Smooth muscle cell (in vitro differentiated cells): ENCODE results near the gene PSMG3. TPM values are rescaled to one million over a fixed set of nuclear protein-coding genes. Genes with fewer than 3 reads are reported as not detected.
A peak's percentile ranks its signal among the peaks of the same experiment; 100 is the strongest.

Experiments
- DNase-seq: peaks from one replicate; lab custom pipeline; 2025; ENCODE audit not compliant: unreplicated experiment; lab: John Stamatoyannopoulos, UW
- H2AFZ ChIP-seq: fragments of 200-600 bp; sonication (generic); 2 replicates; pipeline ENCODE4 v1.6.0; 2016; ENCODE audit warnings: antibody characterized with exemption, low read depth, mild to moderate bottlenecking
- H3F3A ChIP-seq: fragments of 200-600 bp; sonication (generic); 2 replicates; pipeline ENCODE4 v1.6.0; 2017; ENCODE audit warnings: antibody characterized with exemption, low read depth
- H3K27ac ChIP-seq: fragments of 200-600 bp; sonication (generic); 2 replicates; pipeline ENCODE4 v1.5.1; 2016; ENCODE audit warnings: low read depth, mild to moderate bottlenecking
- H3K27me3 ChIP-seq: fragments of 200-600 bp; sonication (generic); 2 replicates; pipeline ENCODE4 v1.6.1; 2016; ENCODE audit warnings: low read depth, mild to moderate bottlenecking
- H3K36me3 ChIP-seq: fragments of 200-600 bp; sonication (generic); 2 replicates; pipeline ENCODE4 v1.5.1; 2016; ENCODE audit warnings: low read depth
- H3K4me1 ChIP-seq: fragments of 200-600 bp; sonication (generic); 2 replicates; pipeline ENCODE4 v1.5.1; 2016; ENCODE audit warnings: low read depth
- H3K4me2 ChIP-seq: fragments of 200-600 bp; sonication (generic); 2 replicates; pipeline ENCODE4 v1.6.0; 2016; ENCODE audit warnings: mild to moderate bottlenecking
- H3K4me3 ChIP-seq: fragments of 200-600 bp; sonication (generic); 2 replicates; pipeline ENCODE4 v1.5.1; 2016; ENCODE audit warnings: mild to moderate bottlenecking
- H3K79me2 ChIP-seq: fragments of 200-600 bp; sonication (generic); 2 replicates; pipeline ENCODE4 v1.6.0; 2016; ENCODE audit warnings: low read depth, mild to moderate bottlenecking
- H3K9ac ChIP-seq: fragments of 200-600 bp; sonication (generic); 2 replicates; pipeline ENCODE4 v1.6.0; 2016; ENCODE audit warnings: low read depth
- H3K9me3 ChIP-seq: fragments of 200-600 bp; sonication (generic); replicated peaks from 2 replicates; pipeline ENCODE4 v1.5.1; 2016; ENCODE audit warnings: low read depth
- H4K20me1 ChIP-seq: fragments of 200-600 bp; sonication (generic); 2 replicates; pipeline ENCODE4 v1.6.0; 2016; ENCODE audit warnings: low read depth
- CTCF ChIP-seq: fragments of 200-600 bp; sonication (generic); IDR thresholded peaks from 2 replicates; pipeline ENCODE4 v1.5.1; 2017; ENCODE audit warnings: borderline replicate concordance, mild to moderate bottlenecking, antibody characterized with exemption; ENCODE audit not compliant: insufficient read depth, poor library complexity, severe bottlenecking
- WGBS: methylation state at CpG from one replicate; pipeline ENCODE4 v1.1.7; 2016; ENCODE audit warnings: low lambda C conversion rate; 5-methylcytosine and 5-hydroxymethylcytosine counted together
- polyA plus RNA-seq: library from polyadenylated mRNA; unstranded; fragments of >200 nt; fragmentation: Nextera tagmentation; extraction: Ambion mirVana; gene quantifications from 2 replicates; pipeline ENCODE4 v1.2.1, GENCODE V29; 2016
- total RNA-seq: library from RNA; depleted of rRNA; stranded (reverse); fragments of >200 nt; gene quantifications from 2 replicates; pipeline ENCODE4 v1.2.3, GENCODE V29; 2014

PSMG3 gene
- total and polyA plus RNA-seq, 2 experiments from 2014 or later: 24.5 to 45.3 TPM

- Histone ChIP-seq H3K79me2 (no peaks in the 10 kb centered on the region), H3K4me2 (no peak overlapping the region), H3K27ac (no peak overlapping the region), H3F3A (no peaks in the 10 kb centered on the region), H3K27me3 (peaks cover 9% of the 10 kb centered on the region), H3K36me3 (no peaks in the 10 kb centered on the region), H3K9me3 (no peaks in the 10 kb centered on the region), H2AFZ (no peak overlapping the region), H3K4me1 (no peaks in the 10 kb centered on the region), H4K20me1 (no peaks in the 10 kb centered on the region), H3K9ac (no peak overlapping the region), H3K4me3 (no peak overlapping the region)
- no peak for TF ChIP-seq CTCF
- WGBS: 98% methylated on average over 8 of the region's 8 CpGs
- no peak for DNase-seq
Measured at GRCh38 chr7:1616741-1617140, 46.9 kb upstream of the PSMG3 start.

GRCh38 chr7:1611708-1612241 lies 41.9 kb upstream of the PSMG3 start:
- no peak overlapping the region for H2AFZ ChIP-seq
- H3K36me3 ChIP-seq: no peaks in the 10 kb centered on the region
- H3K4me1 ChIP-seq: no peaks in the 10 kb centered on the region
- H4K20me1 ChIP-seq: no peaks in the 10 kb centered on the region
- H3K79me2 ChIP-seq: no peaks in the 10 kb centered on the region
- H3K9me3 ChIP-seq: no peaks in the 10 kb centered on the region
- no peaks in the 10 kb centered on the region for H3F3A ChIP-seq
- H3K9ac ChIP-seq: no peak overlapping the region
- peak overlapping the region; percentile 54 for H3K27ac ChIP-seq
- 16% methylated on average over 10 of the region's 10 CpGs for WGBS
- peaks cover 9% of the 10 kb centered on the region for H3K27me3 ChIP-seq
- no peak overlapping the region for H3K4me2 ChIP-seq
- TF ChIP-seq CTCF: no peak
- no peak overlapping the region for H3K4me3 ChIP-seq
- DNase-seq: peak; percentile 19

GRCh38 chr7:1610678-1611302 lies 41.0 kb upstream of the PSMG3 start:
- Histone ChIP-seq H3K4me3 (no peak overlapping the region), H3K4me1 (no peaks in the 10 kb centered on the region), H2AFZ (no peak overlapping the region), H3F3A (no peaks in the 10 kb centered on the region), H3K9me3 (no peaks in the 10 kb centered on the region), H3K79me2 (no peaks in the 10 kb centered on the region), H3K36me3 (no peaks in the 10 kb centered on the region), H3K27ac (no peak overlapping the region), H4K20me1 (no peaks in the 10 kb centered on the region), H3K4me2 (no peak overlapping the region), H3K9ac (no peak overlapping the region), H3K27me3 (peaks cover 9% of the 10 kb centered on the region)
- DNase-seq: no peak
- 92% methylated on average over 25 of the region's 26 CpGs for WGBS
- TF ChIP-seq CTCF: no peak

GRCh38 chr7:1610013-1610677 lies 40.3 kb upstream of the PSMG3 start:
- no peaks in the 10 kb centered on the region for H3K79me2 ChIP-seq
- no peak overlapping the region for H3K27ac ChIP-seq
- H3K4me3 ChIP-seq: no peak overlapping the region
- no peaks in the 10 kb centered on the region for H3K9me3 ChIP-seq
- WGBS: 91% methylated on average over 23 of the region's 24 CpGs
- no peak for DNase-seq
- H3K36me3 ChIP-seq: no peaks in the 10 kb centered on the region
- no peak overlapping the region for H3K4me2 ChIP-seq
- H3K4me1 ChIP-seq: no peaks in the 10 kb centered on the region
- no peaks in the 10 kb centered on the region for H4K20me1 ChIP-seq
- H3K27me3 ChIP-seq: peaks cover 3% of the 10 kb centered on the region
- H3F3A ChIP-seq: no peaks in the 10 kb centered on the region
- no peak for TF ChIP-seq CTCF
- no peak overlapping the region for H3K9ac ChIP-seq
- H2AFZ ChIP-seq: no peak overlapping the region
